Osteocyte (in vitro differentiated cells): ENCODE results near the gene RUBCN. TPM values are rescaled to one million over a fixed set of nuclear protein-coding genes. Genes with fewer than 3 reads are reported as not detected.

Experiments used
- DNase-seq: peaks from one replicate; pipeline ENCODE4 v3.0.0; 2021; ENCODE audit warnings: mixed read lengths; ENCODE audit not compliant: unreplicated experiment; ENCODE audit errors: extremely low spot score
- H3K27ac Mint-ChIP-seq: one replicate; pipeline ENCODE4 v1.8.0; 2021; ENCODE audit warnings: mild to moderate bottlenecking, mixed read lengths; ENCODE audit not compliant: unreplicated experiment
- H3K27me3 Mint-ChIP-seq: one replicate; pipeline ENCODE4 v1.8.0; 2021; ENCODE audit warnings: mixed read lengths; ENCODE audit not compliant: unreplicated experiment
- H3K36me3 Mint-ChIP-seq: one replicate; pipeline ENCODE4 v1.8.0; 2021; ENCODE audit warnings: mixed read lengths; ENCODE audit not compliant: unreplicated experiment
- H3K4me1 Mint-ChIP-seq: one replicate; pipeline ENCODE4 v1.8.0; 2021; ENCODE audit warnings: mixed read lengths; ENCODE audit not compliant: unreplicated experiment
- H3K4me3 Mint-ChIP-seq: one replicate; pipeline ENCODE4 v1.8.0; 2021; ENCODE audit warnings: mild to moderate bottlenecking, moderate library complexity, mixed read lengths; ENCODE audit not compliant: unreplicated experiment
- H3K9me3 Mint-ChIP-seq: one replicate; pipeline ENCODE4 v1.8.0; 2021; ENCODE audit warnings: mixed read lengths; ENCODE audit not compliant: unreplicated experiment
- CTCF ChIP-seq: fragments of 200-600 bp; sonication (generic); IDR thresholded peaks from 2 replicates; pipeline ENCODE4 v1.5.0; 2021; ENCODE audit warnings: antibody characterized with exemption, mild to moderate bottlenecking, moderate library complexity
- total RNA-seq: library from RNA; stranded (reverse); gene quantifications from 2 replicates; pipeline ENCODE4 v1.2.1, GENCODE V29; 2021

The RUBCN gene
- total RNA-seq, 1 donor from 2014 or later: 30.3 TPM

DNA sequence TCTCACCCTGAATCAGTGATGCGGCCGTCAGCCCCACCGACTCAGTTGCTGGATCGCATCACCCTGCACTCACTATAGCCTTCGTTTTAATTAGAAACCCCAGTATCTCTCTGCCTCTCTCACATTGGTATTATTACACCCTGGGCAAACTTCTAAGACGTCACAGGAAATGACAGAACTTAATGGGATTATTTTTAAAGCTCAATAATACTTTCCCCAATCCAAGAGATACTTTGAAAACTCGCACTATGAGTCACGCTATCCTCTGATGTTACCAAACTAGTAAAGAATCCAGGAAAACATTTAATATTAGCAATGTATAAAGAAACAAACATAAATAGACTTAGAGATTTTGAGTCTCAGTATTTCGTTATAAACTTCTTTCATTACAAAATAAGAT, 36.6 kb downstream of the RUBCN start:
- Mint-ChIP-seq H3K36me3 (peaks cover 66% of the 10 kb centered on the region), H3K27me3 (no peaks in the 10 kb centered on the region), H3K4me1 (no peaks in the 10 kb centered on the region), H3K4me3 (no peak overlapping the region), H3K9me3 (no peaks in the 10 kb centered on the region), H3K27ac (no peak overlapping the region)
- TF ChIP-seq CTCF: no peak
- DNase-seq: no peak

DNA sequence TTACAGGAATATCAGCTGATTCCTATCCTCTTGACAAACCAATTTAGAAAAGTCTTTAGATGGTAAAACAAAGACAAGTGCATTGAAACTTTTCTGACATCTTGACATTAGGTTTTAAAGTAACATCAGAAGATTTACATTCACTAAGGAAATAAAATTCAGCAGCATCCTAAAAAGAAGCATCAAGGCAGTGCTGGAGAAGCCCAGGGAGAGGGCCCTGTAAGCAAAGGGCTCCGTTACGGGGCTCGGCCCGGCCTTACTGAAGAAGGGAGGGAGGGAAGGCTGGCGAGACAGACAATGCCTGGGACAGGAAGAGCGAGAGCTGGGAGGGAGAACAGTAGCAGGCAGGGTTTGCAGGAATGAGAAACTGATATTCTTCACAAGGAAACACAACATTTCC, 39.3 kb downstream of the RUBCN start:
- no peaks in the 10 kb centered on the region for H3K4me1 Mint-ChIP-seq
- H3K9me3 Mint-ChIP-seq: no peaks in the 10 kb centered on the region
- H3K36me3 Mint-ChIP-seq: peaks cover 66% of the 10 kb centered on the region

GRCh38 chr3:197694251-197694650, 42.5 kb downstream of the RUBCN start:
- no peak overlapping the region for H3K4me3 Mint-ChIP-seq
- no peak overlapping the region for H3K27ac Mint-ChIP-seq
- H3K27me3 Mint-ChIP-seq: no peaks in the 10 kb centered on the region
- no peaks in the 10 kb centered on the region for H3K4me1 Mint-ChIP-seq
- DNase-seq: no peak
- no peaks in the 10 kb centered on the region for H3K9me3 Mint-ChIP-seq
- no peak for TF ChIP-seq CTCF
- peaks cover 65% of the 10 kb centered on the region for H3K36me3 Mint-ChIP-seq

More for the DNA sequence above, 39.3 kb downstream of the RUBCN start:
- no peak for TF ChIP-seq CTCF
- no peak overlapping the region for H3K4me3 Mint-ChIP-seq
- H3K27ac Mint-ChIP-seq: no peak overlapping the region
- DNase-seq: no peak
- H3K27me3 Mint-ChIP-seq: no peaks in the 10 kb centered on the region

DNA sequence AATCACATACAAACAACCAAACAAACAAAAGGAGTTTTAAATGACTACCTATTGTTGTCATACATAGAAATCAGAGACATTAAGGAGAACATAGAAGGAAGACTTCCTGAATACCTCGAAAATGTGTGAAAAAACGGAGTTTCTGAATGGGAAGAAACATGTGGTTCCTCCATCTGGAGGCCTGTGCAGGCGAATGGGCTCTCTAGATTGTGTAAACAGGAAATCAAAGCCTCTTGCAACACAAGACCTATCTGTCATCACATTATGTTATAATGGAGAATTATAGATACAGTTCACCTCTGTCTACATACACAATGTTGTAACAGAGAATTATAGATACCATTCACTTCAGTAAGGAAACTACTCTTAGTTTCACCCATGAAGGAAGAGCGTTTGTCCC, 44.1 kb downstream of the RUBCN start:
- peaks cover 62% of the 10 kb centered on the region for H3K36me3 Mint-ChIP-seq
- no peak overlapping the region for H3K27ac Mint-ChIP-seq
- no peak for DNase-seq
- no peaks in the 10 kb centered on the region for H3K9me3 Mint-ChIP-seq
- no peak overlapping the region for H3K4me3 Mint-ChIP-seq
- H3K4me1 Mint-ChIP-seq: no peaks in the 10 kb centered on the region
- TF ChIP-seq CTCF: no peak
- no peaks in the 10 kb centered on the region for H3K27me3 Mint-ChIP-seq

GRCh38 chr3:197690754-197691153, 46.0 kb downstream of the RUBCN start:
- no peak overlapping the region for H3K4me3 Mint-ChIP-seq
- peaks cover 52% of the 10 kb centered on the region for H3K36me3 Mint-ChIP-seq
- DNase-seq: no peak
- no peaks in the 10 kb centered on the region for H3K4me1 Mint-ChIP-seq
- H3K27ac Mint-ChIP-seq: no peak overlapping the region
- TF ChIP-seq CTCF: no peak
- no peaks in the 10 kb centered on the region for H3K9me3 Mint-ChIP-seq
- no peaks in the 10 kb centered on the region for H3K27me3 Mint-ChIP-seq
